Renal pelvis (tissue), 4 donors: ENCODE data around the gene MEI4. TPM values are rescaled to one million over a fixed set of nuclear protein-coding genes. Genes with fewer than 3 reads are reported as not detected.

ENCODE experiments used
- DNase-seq: peaks from one replicate; pipeline ENCODE4 v3.0.0-alpha.2; 2013
- polyA plus RNA-seq, 3 donors: library from polyadenylated mRNA; unstranded; fragments of 120-200 nt; gene quantifications; one replicate each; pipeline ENCODE4 v1.2.1, GENCODE V29; 2013; ENCODE audit not compliant: insufficient read length in 3 of 3

The MEI4 gene
- polyA plus RNA-seq, 3 donors, result 1.3 to 1.8 (median 1.6) TPM

DNA sequence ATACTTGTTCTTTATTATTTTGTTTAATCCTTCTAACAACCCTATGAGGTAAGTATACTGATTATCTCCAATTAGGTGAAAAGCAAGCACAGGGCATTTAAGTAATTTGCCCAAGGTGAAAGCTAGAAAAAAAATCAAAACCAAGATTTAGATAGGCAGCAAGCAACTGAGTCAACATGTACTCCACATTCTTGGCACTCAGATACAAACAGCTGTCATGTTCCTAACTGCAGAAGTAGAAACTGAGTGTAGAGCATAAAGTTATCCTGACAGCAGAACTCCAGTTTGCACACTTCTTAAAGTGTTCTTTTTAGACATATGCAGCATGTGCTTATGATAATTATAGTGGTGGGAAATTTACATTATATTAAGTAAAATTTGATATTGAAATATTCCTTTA lies 278.1 kb downstream of the MEI4 start:
- DNase-seq, result no peak

DNA sequence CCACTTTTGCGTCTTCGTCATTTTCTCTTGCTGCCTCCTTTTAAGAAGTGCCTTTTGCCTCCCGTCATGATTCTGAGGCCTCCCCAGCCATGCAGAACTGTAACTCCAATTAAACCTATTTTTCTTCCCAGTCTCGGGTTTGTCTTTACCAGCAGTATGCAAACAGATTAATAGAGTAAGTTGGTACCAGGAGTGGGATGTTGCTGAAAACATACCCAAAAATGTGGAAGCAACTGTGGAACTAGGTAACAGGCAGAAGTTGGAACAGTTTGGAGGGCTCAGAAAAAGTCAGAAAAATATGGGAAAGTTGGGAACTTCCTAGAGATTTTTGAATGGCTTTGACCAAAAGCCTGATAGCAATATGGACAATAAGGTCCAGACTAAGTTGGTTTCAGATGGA lies 309.2 kb downstream of the MEI4 start:
- no peak for DNase-seq

DNA sequence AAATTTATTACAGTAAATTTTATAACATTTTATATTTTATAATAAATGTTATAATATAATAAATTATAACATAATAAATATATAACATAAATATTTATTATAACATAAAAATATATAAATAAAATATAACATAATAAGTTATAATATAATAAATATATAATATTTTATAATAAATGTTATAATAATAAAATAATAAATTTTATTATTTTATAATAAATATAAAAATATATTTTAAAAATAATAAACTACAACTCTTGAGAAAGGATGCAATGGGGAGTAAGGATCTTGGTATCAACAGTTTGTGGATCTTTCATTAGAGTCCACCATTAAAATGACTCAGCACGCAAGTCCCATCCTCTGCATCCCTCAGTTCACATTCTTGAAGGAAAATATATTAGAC lies 312.6 kb downstream of the MEI4 start:
- no peak for DNase-seq

DNA sequence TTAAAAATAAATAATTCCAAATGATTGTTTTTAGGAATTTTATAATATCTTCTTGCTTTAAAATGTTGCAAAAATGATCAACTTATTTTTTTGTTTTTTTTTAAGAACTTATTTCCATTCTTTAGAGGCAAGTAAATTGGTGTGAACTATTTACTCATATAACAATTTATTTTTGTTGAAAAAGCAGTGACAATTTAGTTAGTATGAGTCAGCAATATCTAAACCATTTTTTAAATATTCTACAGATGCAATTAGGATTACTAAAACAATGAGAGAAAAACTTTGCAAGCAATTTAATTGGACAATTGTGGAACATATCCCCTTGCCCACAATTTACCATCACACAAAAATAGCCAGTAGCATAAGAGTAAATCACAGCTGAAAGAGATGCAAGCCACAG lies 319.5 kb downstream of the MEI4 start:
- no peak for DNase-seq

Other genes starting within 250 kb of the MEI4 start
- under 1 TPM; 0.21 to 0.39 (median 0.37) TPM for gene HTR1B, start 189.5 kb upstream of the MEI4 start, polyA plus RNA-seq